Central memory CD8-positive, alpha-beta T cell (primary cell): ENCODE data around the gene TMEM144.

Experiments used
- ATAC-seq: fragments of 150-1000 bp; cut with Tn5 transposase; replicated peaks from 2 replicates; pipeline ENCODE4 v1.10.0; 2022; ENCODE audit warnings: mild to moderate bottlenecking, moderate FRiP score, moderate number of reproducible peaks; ENCODE audit not compliant: poor library complexity, severe bottlenecking; ENCODE audit errors: extremely low read depth
- DNase-seq, 2 donors: peaks; one replicate each; pipeline ENCODE4 v3.0.0; 2021; ENCODE audit warnings: low spot score in 2 of 2
- H3K27ac Mint-ChIP-seq: one replicate; pipeline ENCODE4 v1.8.0; 2022; ENCODE audit warnings: low read depth, mild to moderate bottlenecking, moderate library complexity, mixed read lengths
- H3K27me3 Mint-ChIP-seq: one replicate; pipeline ENCODE4 v1.8.0; 2022; ENCODE audit warnings: mixed read lengths
- H3K36me3 Mint-ChIP-seq: one replicate; pipeline ENCODE4 v1.8.0; 2022; ENCODE audit warnings: mild to moderate bottlenecking, moderate library complexity, mixed read lengths; ENCODE audit not compliant: insufficient read depth
- H3K4me1 Mint-ChIP-seq: one replicate; pipeline ENCODE4 v1.8.0; 2022; ENCODE audit warnings: mixed read lengths
- H3K4me3 Mint-ChIP-seq: one replicate; pipeline ENCODE4 v1.8.0; 2022; ENCODE audit warnings: mild to moderate bottlenecking, moderate library complexity, mixed read lengths
- H3K9me3 Mint-ChIP-seq: one replicate; pipeline ENCODE4 v1.8.0; 2022; ENCODE audit warnings: mixed read lengths

The TMEM144 gene

DNA sequence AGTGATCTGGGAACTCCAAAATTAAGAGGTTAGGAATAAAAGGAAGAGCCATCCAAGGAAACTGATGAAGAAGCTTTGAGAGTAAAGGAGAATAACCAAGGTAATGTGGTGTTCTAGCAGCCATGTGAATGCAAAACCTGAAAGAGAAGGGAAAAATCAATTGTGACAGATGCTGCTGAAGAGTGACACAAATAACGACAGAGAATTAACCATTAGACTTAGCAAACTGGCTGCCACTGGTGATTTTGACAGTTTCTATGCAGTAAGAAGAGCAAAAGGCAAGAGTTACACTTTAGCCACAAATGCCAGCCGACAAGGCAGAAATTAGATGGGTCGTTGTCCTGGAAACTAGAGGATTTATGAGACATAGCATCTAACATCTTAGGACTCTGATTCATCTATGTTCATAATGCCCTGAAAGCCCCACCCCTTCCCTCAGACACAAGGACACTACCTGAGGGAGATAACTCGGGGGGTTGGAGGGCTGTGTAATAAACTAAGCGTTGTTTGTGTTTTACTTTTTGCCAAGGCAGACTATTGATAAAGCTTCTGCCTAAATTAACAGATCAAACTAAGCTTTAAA lies 13.0 kb upstream of the TMEM144 start:
- Mint-ChIP-seq H3K4me1 (no peaks in the 10 kb centered on the region), H3K4me3 (no peak overlapping the region), H3K27ac (no peak overlapping the region), H3K36me3 (no peaks in the 10 kb centered on the region), H3K27me3 (no peaks in the 10 kb centered on the region), H3K9me3 (peaks cover 21% of the 10 kb centered on the region)
- no peak for DNase-seq
- no peak for ATAC-seq

DNA sequence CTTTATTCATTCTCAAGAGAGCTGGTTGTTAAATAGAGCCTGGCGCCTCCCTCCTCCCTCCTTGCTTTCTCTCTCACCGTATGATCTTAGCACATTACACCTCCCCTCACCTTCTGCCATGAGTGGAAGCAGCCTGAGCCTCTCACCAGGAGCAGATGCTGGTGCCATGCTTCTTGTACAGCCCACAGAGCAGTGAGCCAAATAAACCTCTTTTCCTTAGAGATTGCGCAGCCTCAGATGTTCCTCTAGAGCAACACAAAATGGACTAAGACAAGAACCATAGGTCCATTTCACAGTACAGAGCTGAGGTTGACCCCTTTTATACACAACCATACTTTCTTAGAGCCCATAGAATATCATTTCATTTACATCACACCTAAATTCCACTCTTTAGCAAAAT lies 10.1 kb upstream of the TMEM144 start:
- Mint-ChIP-seq H3K4me3 (no peak overlapping the region), H3K27me3 (no peaks in the 10 kb centered on the region), H3K36me3 (no peaks in the 10 kb centered on the region)

DNA sequence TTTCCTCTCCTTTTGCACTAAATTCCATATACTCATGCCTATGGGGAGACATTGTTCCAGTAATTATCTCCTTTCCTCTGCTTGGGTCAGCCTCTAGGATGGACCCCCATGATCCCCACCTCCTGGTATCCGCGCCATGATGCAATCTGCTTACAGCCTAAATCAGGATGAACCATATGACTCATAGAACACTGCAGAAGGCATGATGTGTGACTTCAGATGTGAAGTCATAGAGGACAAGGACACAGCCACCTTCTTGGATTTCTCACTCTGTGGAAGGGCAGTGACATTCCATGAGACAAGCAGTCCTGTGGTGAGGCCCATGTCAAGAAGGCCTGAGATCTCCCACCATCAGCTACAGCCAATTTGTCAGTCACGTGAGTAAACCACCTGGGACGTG lies 9.0 kb upstream of the TMEM144 start:
- H3K27ac Mint-ChIP-seq, result no peak overlapping the region
- no peak for DNase-seq
- no peak for ATAC-seq

More for the DNA sequence above, 10.1 kb upstream of the TMEM144 start:
- DNase-seq (no peak), ATAC-seq (no peak)
- Mint-ChIP-seq H3K4me1 (no peaks in the 10 kb centered on the region), H3K27ac (no peak overlapping the region), H3K9me3 (peaks cover 12% of the 10 kb centered on the region)

DNA sequence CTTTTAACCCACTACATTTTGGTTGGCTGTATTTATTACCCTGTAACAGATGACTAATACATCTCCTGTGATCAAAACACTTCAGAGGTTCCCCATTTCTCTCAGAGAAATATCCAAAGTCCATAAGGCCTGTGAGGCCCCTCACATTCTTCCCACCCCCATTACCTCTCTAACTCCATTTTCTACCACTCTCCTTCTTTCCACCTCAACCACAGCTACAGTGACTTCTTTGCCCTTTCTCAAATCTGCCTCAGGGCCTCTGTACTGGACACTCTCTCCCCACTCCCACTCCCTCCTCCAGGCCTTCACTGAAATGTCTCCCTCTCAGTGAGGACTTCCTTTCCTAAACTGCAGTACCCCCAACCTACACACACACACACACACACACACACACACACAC lies 8.4 kb upstream of the TMEM144 start:
- no peaks in the 10 kb centered on the region for H3K27me3 Mint-ChIP-seq
- DNase-seq (no peak), ATAC-seq (no peak)
- no peak overlapping the region for H3K4me3 Mint-ChIP-seq
- H3K36me3 Mint-ChIP-seq, result no peaks in the 10 kb centered on the region
- H3K4me1 Mint-ChIP-seq, result no peaks in the 10 kb centered on the region
- peaks cover 15% of the 10 kb centered on the region for H3K9me3 Mint-ChIP-seq
- no peak overlapping the region for H3K27ac Mint-ChIP-seq

More for the DNA sequence above, 9.0 kb upstream of the TMEM144 start:
- H3K4me1 Mint-ChIP-seq, result no peaks in the 10 kb centered on the region
- no peaks in the 10 kb centered on the region for H3K36me3 Mint-ChIP-seq
- H3K9me3 Mint-ChIP-seq, result peaks cover 17% of the 10 kb centered on the region
- no peak overlapping the region for H3K4me3 Mint-ChIP-seq
- H3K27me3 Mint-ChIP-seq, result no peaks in the 10 kb centered on the region

DNA sequence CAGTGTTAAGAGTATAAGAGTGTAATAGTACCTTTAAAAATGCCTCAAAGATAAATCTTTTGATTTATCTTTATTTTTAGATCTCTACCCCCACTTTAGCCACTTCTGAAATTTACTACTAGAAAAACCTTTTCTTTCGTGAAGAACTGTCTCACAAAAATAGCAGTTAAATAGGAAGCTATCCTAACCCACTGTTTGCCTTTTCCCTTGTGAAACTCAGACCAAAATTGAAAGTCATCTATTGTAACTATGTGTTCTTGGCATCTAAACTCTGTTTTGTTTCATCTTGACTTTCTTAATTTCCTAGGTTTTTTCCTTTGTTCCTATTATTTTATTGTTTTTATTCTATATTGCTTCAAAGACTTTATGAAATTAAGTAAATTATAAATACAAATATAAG lies 7.8 kb upstream of the TMEM144 start:
- Mint-ChIP-seq H3K27ac (no peak overlapping the region), H3K27me3 (no peaks in the 10 kb centered on the region), H3K4me1 (no peaks in the 10 kb centered on the region), H3K9me3 (peaks cover 11% of the 10 kb centered on the region), H3K4me3 (no peak overlapping the region), H3K36me3 (no peaks in the 10 kb centered on the region)
- DNase-seq (no peak), ATAC-seq (no peak)

DNA sequence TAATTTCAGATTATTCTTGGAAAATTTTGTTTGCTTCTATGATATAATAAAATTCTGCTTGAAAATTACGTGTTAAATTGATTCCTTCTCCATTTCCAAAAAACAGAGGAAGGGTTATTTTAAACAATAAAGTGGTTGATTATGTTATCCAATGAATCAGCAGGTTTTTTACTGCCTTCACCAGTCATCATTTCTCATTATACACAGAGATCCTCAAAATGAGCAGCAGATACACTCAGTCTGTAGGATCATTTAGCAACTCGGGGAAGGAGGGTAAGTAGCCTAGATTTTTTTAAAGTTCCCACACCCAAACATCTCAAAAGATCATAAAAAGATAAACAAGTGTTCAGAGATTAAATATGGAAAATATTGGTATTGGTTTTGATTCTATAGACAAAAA lies 6.8 kb upstream of the TMEM144 start:
- Mint-ChIP-seq H3K4me3 (no peak overlapping the region), H3K27me3 (no peaks in the 10 kb centered on the region), H3K36me3 (no peaks in the 10 kb centered on the region), H3K4me1 (no peaks in the 10 kb centered on the region), H3K9me3 (peaks cover 11% of the 10 kb centered on the region), H3K27ac (no peak overlapping the region)
- DNase-seq (no peak), ATAC-seq (no peak)

DNA sequence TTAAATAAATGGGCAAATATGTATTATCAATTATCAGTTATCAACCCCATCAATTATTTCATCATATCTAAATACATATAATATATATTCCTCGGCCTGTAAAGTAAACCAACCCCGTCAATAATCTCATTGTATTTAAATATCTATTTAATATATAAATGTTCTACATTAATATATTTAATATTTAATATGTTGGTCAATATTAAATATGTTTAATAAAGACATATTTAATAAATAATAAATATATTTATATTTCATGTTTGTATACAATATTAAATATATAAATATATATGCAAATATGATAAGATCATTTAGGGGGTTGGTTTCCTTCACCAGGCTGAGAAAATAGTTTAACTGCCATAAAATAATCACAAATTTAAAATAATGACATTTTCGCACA lies 6.4 kb upstream of the TMEM144 start:
- Mint-ChIP-seq H3K27me3 (no peaks in the 10 kb centered on the region), H3K4me1 (no peaks in the 10 kb centered on the region), H3K4me3 (no peak overlapping the region), H3K27ac (no peak overlapping the region), H3K9me3 (peaks cover 11% of the 10 kb centered on the region), H3K36me3 (no peaks in the 10 kb centered on the region)
- ATAC-seq (no peak), DNase-seq (no peak)

DNA sequence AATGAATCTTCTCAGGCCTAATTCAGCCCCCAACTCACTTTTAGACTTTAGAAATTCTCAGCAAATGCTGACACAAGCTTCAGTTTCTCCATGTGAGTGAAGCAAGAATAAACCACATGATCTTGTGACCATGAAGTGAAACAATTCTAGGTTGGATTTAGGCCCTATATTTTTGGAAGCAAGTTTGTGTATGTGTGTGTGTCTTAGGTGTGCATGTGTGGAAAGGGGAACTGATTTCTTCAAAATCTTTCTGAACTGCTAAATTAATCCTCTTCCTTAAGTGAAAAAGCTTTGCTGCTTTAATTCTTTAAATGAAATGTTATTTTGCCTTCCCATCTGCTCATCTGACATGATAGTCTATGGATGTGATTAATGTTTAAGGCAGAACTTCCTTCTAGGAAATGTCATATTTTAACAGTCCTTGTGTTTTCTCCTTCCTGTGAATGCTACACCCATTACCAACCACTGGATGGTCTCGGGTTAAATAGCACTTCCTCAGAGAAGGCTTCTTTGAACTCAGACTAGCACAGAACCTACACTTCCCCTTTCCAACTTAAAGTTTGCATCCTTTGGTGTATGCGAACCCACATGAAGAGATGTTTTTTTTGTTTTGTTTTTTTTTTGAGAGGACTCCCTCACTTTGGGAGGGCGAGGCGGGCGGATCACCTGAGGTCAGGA lies 1.2 kb upstream of the TMEM144 start:
- Mint-ChIP-seq H3K36me3 (no peaks in the 10 kb centered on the region), H3K27me3 (no peaks in the 10 kb centered on the region), H3K27ac (no peak overlapping the region), H3K4me1 (no peaks in the 10 kb centered on the region), H3K4me3 (no peak overlapping the region), H3K9me3 (peaks cover 5% of the 10 kb centered on the region)
- ATAC-seq, result no peak
- no peak for DNase-seq

DNA sequence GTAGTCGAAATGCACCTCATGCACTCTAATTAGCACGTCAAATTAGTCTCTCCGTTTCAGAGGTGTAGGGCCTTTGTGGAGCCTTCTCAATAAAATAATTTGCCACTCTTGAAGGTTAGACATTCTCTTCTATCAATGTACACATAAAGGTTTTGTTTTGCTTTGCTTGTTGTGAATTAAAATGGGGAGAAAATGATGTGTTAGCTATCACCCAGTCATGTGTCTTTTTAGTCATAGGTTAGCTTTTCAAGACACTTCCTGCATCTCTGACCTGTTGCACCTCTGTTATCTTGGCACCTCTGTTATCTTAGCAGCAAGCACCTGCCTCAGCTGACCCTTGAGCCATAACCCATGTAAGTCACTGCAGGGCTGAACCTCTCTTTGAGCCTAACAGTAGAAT lies 936 bp downstream of the TMEM144 start:
- H3K4me3 Mint-ChIP-seq, result no peak overlapping the region
- H3K27me3 Mint-ChIP-seq, result no peaks in the 10 kb centered on the region
- DNase-seq, result no peak
- H3K9me3 Mint-ChIP-seq, result no peaks in the 10 kb centered on the region
- H3K27ac Mint-ChIP-seq, result no peak overlapping the region
- H3K4me1 Mint-ChIP-seq, result no peaks in the 10 kb centered on the region
- no peak for ATAC-seq
- H3K36me3 Mint-ChIP-seq, result no peaks in the 10 kb centered on the region

DNA sequence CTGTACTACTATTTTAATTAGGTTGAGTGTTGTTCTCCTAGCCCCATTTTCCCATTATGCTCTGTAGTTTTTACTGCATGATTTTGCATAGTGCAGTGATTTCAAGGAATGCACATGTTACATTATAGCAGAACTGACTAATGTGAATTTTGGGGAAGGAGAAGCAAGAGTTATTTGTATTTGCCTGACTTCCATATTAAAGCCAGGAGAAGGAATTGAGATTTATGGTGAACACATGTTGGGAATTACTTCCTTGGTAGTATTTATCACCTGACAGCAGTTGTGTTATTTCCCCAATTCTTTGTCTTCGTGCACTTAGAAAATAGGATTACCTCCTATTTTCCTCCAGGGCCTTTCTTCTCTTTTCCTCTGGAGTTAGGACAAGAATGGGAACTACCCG lies 3.2 kb downstream of the TMEM144 start:
- Mint-ChIP-seq H3K4me3 (no peak overlapping the region), H3K4me1 (no peaks in the 10 kb centered on the region), H3K9me3 (no peaks in the 10 kb centered on the region), H3K27me3 (no peaks in the 10 kb centered on the region), H3K27ac (no peak overlapping the region), H3K36me3 (no peaks in the 10 kb centered on the region)
- ATAC-seq (no peak), DNase-seq (no peak)

DNA sequence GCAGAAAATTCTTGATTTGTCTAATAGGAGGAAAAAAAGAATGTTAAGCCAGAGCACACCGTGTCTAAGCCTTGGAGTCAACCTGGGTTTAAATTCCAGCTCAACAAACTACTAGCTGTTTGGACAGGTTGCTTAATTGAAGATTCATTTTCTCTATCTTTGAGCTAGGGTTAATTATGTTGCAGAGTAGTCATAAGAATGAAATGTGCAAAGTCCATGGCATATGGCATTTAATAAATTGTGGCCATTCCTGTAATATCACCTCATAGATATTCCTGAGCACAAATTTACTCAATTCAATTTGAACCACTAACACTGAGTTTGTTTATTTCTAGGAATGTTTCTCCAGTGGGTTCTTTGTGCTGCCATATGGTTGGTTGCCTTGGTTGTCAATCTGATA lies 4.6 kb downstream of the TMEM144 start:
- H3K36me3 Mint-ChIP-seq, result no peaks in the 10 kb centered on the region
- no peak overlapping the region for H3K27ac Mint-ChIP-seq
- no peaks in the 10 kb centered on the region for H3K27me3 Mint-ChIP-seq
- ATAC-seq, result no peak
- no peaks in the 10 kb centered on the region for H3K4me1 Mint-ChIP-seq
- DNase-seq, result no peak
- no peak overlapping the region for H3K4me3 Mint-ChIP-seq
- no peaks in the 10 kb centered on the region for H3K9me3 Mint-ChIP-seq

DNA sequence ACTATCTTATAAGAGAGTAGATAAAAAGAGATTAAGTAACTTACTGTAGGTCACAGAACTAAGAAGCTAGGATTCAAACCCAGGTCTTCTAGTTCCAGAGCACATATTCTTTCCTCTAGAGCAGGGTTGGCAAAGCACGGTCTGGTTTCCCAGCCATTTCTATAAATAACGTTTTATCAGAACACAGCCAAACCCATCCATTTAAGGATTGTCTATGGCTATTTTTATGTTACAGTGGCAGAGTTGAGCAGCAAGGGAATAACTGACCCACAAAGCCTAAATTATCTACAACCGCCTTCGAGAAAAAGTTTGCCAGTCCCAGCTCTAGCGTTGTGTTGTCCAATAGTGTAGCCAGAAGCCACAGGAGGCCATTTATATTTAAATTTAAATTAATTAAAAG lies 7.5 kb downstream of the TMEM144 start:
- no peaks in the 10 kb centered on the region for H3K36me3 Mint-ChIP-seq
- H3K4me3 Mint-ChIP-seq, result no peak overlapping the region
- no peaks in the 10 kb centered on the region for H3K4me1 Mint-ChIP-seq
- H3K9me3 Mint-ChIP-seq, result peaks cover 7% of the 10 kb centered on the region
- ATAC-seq (no peak), DNase-seq (no peak)
- H3K27ac Mint-ChIP-seq, result no peak overlapping the region
- no peaks in the 10 kb centered on the region for H3K27me3 Mint-ChIP-seq

DNA sequence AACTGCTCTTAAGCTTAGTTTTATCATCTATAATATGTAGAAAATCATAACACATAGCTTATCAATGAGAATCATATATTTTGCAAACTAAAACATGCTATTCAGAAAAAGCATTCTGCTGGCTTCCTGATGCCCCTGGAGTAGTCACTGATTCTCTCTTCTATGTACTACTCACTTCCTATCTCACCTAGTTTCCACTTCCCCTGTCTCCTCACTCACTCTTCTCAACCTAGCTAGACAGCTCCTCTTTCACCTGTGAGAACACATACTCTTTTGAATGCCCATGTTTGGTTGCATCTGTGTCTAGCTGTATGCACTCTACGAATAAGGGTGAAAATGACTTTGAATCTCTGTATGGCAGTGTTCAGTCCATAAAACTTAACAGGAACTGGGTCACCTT lies 9.3 kb downstream of the TMEM144 start:
- no peaks in the 10 kb centered on the region for H3K36me3 Mint-ChIP-seq
- no peak for ATAC-seq
- no peaks in the 10 kb centered on the region for H3K4me1 Mint-ChIP-seq

More for the DNA sequence above, 9.3 kb downstream of the TMEM144 start:
- H3K27me3 Mint-ChIP-seq, result no peaks in the 10 kb centered on the region
- H3K9me3 Mint-ChIP-seq, result peaks cover 7% of the 10 kb centered on the region
- no peak overlapping the region for H3K27ac Mint-ChIP-seq
- no peak overlapping the region for H3K4me3 Mint-ChIP-seq
- DNase-seq, result no peak
